Mucosa of stomach (tissue), 1 donor: ENCODE data around the gene CLEC4D.
"Not testable (repeated sequence)": the region's sequence is repeated elsewhere in the genome, so short reads cannot be mapped to it uniquely, and the experiment has no call there.

Experiments used
- H3K27me3 ChIP-seq: one replicate; pipeline ENCODE4 v1.7.0; 2013; ENCODE audit warnings: mild to moderate bottlenecking, low read length; ENCODE audit not compliant: control insufficient read depth, insufficient read depth
- H3K36me3 ChIP-seq: one replicate; pipeline ENCODE4 v1.7.0; 2013; ENCODE audit warnings: low read length; ENCODE audit not compliant: control insufficient read depth, insufficient read depth
- H3K4me1 ChIP-seq: one replicate; pipeline ENCODE4 v1.7.0; 2013; ENCODE audit warnings: mild to moderate bottlenecking, low read length; ENCODE audit not compliant: control insufficient read depth, insufficient read depth
- H3K4me3 ChIP-seq: one replicate; pipeline ENCODE4 v1.7.0; 2013; ENCODE audit warnings: low read length
- H3K9ac ChIP-seq: one replicate; pipeline ENCODE4 v1.7.0; 2013; ENCODE audit warnings: mild to moderate bottlenecking, low read length, moderate library complexity
- H3K9me3 ChIP-seq: one replicate; pipeline ENCODE4 v1.7.0; 2013; ENCODE audit warnings: mild to moderate bottlenecking, low read length, moderate library complexity; ENCODE audit not compliant: control insufficient read depth
- donor health status: Pancreatic carcinoma.

CLEC4D gene

GRCh38 chr12:8513256-8513655, at the start of gene CLEC4D:
TSS of gene CLEC4D (plus strand) at chr12:8513503. CDS start at chr12:8513733, 230 bp downstream.
- Histone ChIP-seq H3K9me3 (no peaks in the 10 kb centered on the region), H3K4me3 (no peak within 1 kb of the TSS), H3K36me3 (no peaks in the 10 kb centered on the region), H3K4me1 (no peaks in the 10 kb centered on the region), H3K27me3 (no peaks in the 10 kb centered on the region), H3K9ac (no peak within 1 kb of the TSS)

GRCh38 chr12:8465301-8465996, 47.9 kb upstream of the CLEC4D start:
- Histone ChIP-seq H3K9ac (no peak overlapping the region), H3K27me3 (no peaks in the 10 kb centered on the region), H3K4me3 (no peak overlapping the region), H3K4me1 (no peaks in the 10 kb centered on the region), H3K9me3 (no peaks in the 10 kb centered on the region), H3K36me3 (no peaks in the 10 kb centered on the region)

- no peaks in the 10 kb centered on the region for H3K36me3 ChIP-seq
- H3K9me3 ChIP-seq = no peaks in the 10 kb centered on the region
- no peak overlapping the region for H3K4me3 ChIP-seq
- no peaks in the 10 kb centered on the region for H3K27me3 ChIP-seq
- H3K4me1 ChIP-seq = no peaks in the 10 kb centered on the region
- no peak overlapping the region for H3K9ac ChIP-seq
Observed at GRCh38 chr12:8466241-8466640, 47.1 kb upstream of the CLEC4D start.

GRCh38 chr12:8471090-8471489, 42.2 kb upstream of the CLEC4D start:
- Histone ChIP-seq H3K9me3 (no peaks in the 10 kb centered on the region), H3K4me1 (no peaks in the 10 kb centered on the region), H3K4me3 (no peak overlapping the region), H3K36me3 (no peaks in the 10 kb centered on the region), H3K27me3 (no peaks in the 10 kb centered on the region), H3K9ac (no peak overlapping the region)

- no peaks in the 10 kb centered on the region for H3K36me3 ChIP-seq
- no peak overlapping the region for H3K9ac ChIP-seq
- H3K27me3 ChIP-seq = no peaks in the 10 kb centered on the region
- H3K4me1 ChIP-seq = no peaks in the 10 kb centered on the region
- no peak overlapping the region for H3K4me3 ChIP-seq
- no peaks in the 10 kb centered on the region for H3K9me3 ChIP-seq
Observed at GRCh38 chr12:8475508-8476203, 37.6 kb upstream of the CLEC4D start.

- no peak overlapping the region for H3K9ac ChIP-seq
- no peaks in the 10 kb centered on the region for H3K27me3 ChIP-seq
- H3K9me3 ChIP-seq = no peaks in the 10 kb centered on the region
- no peak overlapping the region for H3K4me3 ChIP-seq
- H3K36me3 ChIP-seq = no peaks in the 10 kb centered on the region
- H3K4me1 ChIP-seq = no peaks in the 10 kb centered on the region
Observed at GRCh38 chr12:8482571-8483061, 30.7 kb upstream of the CLEC4D start.

GRCh38 chr12:8483079-8483478, 30.2 kb upstream of the CLEC4D start:
- Histone ChIP-seq H3K27me3 (no peaks in the 10 kb centered on the region), H3K9ac (no peak overlapping the region), H3K36me3 (no peaks in the 10 kb centered on the region), H3K4me3 (no peak overlapping the region), H3K4me1 (no peaks in the 10 kb centered on the region), H3K9me3 (no peaks in the 10 kb centered on the region)

GRCh38 chr12:8491646-8492530, 21.4 kb upstream of the CLEC4D start:
- H3K9ac ChIP-seq = no peak overlapping the region
- no peaks in the 10 kb centered on the region for H3K9me3 ChIP-seq
- H3K36me3 ChIP-seq = no peaks in the 10 kb centered on the region
- H3K27me3 ChIP-seq = no peaks in the 10 kb centered on the region
- H3K4me1 ChIP-seq = no peaks in the 10 kb centered on the region
- no peak overlapping the region for H3K4me3 ChIP-seq

- no peak overlapping the region for H3K9ac ChIP-seq
- H3K4me1 ChIP-seq = no peaks in the 10 kb centered on the region
- H3K27me3 ChIP-seq = no peaks in the 10 kb centered on the region
- no peaks in the 10 kb centered on the region for H3K9me3 ChIP-seq
- no peaks in the 10 kb centered on the region for H3K36me3 ChIP-seq
- no peak overlapping the region for H3K4me3 ChIP-seq
Observed at GRCh38 chr12:8493084-8493483, 20.2 kb upstream of the CLEC4D start.

- not testable (repeated sequence) for H3K36me3 ChIP-seq, H3K27me3 ChIP-seq, H3K9ac ChIP-seq, H3K4me1 ChIP-seq, H3K9me3 ChIP-seq, H3K4me3 ChIP-seq
Observed at GRCh38 chr12:8495671-8496070, 17.6 kb upstream of the CLEC4D start.

- H3K9me3 ChIP-seq, H3K9ac ChIP-seq, H3K4me3 ChIP-seq, H3K4me1 ChIP-seq, H3K36me3 ChIP-seq, H3K27me3 ChIP-seq: not testable (repeated sequence)
Observed at GRCh38 chr12:8496074-8496473, 17.2 kb upstream of the CLEC4D start.

- Histone ChIP-seq H3K36me3 (no peaks in the 10 kb centered on the region), H3K4me1 (no peaks in the 10 kb centered on the region), H3K4me3 (no peak overlapping the region), H3K9me3 (no peaks in the 10 kb centered on the region), H3K27me3 (no peaks in the 10 kb centered on the region), H3K9ac (no peak overlapping the region)
Observed at GRCh38 chr12:8499616-8500015, 13.7 kb upstream of the CLEC4D start.
